ENCODE results near the gene ERAL1. TPM values are rescaled to one million over a fixed set of nuclear protein-coding genes. Genes with fewer than 3 reads are reported as not detected.

ERAL1 gene
- total and polyA plus RNA-seq, 2 of the 8 experiments (the other 6 are each of a cell fraction or from before 2014, with no cell fraction given), result 67.8 to 122 TPM

- TF ChIP-seq SP4 (IDR thresholded peaks at IDR 0.05; ENCODE audit: low read length) (no peak), CREB1 (IDR thresholded peaks at IDR 0.05) (no peak), TEAD4 (IDR thresholded peaks at IDR 0.05; ENCODE audit: low read depth, low read length) (no peak), YY1 (IDR thresholded peaks at IDR 0.05; ENCODE audit: low read depth, low read length) (no peak), GTF2F1 (IDR thresholded peaks at IDR 0.05; ENCODE audit: borderline replicate concordance, low read depth, low read length) (no peak), KDM4A (IDR thresholded peaks at IDR 0.05; ENCODE audit: low read depth, low read length, severe bottlenecking) (no peak), JUN (IDR thresholded peaks at IDR 0.05; ENCODE audit: low read depth, low read length) (no peak)
Observed at GRCh38 chr17:28819582-28819981, 35.2 kb upstream of the ERAL1 start (continued).

Measured in H1 (cell line).